SU-DHL-6 (cell line): Measurements from ENCODE around the gene IL6ST.

Experiments used
- EZH2phosphoT487 ChIP-seq: fragments of 200-600 bp; sonication (generic), shearing (Covaris generic); conservative IDR thresholded peaks from 2 replicates; pipeline ENCODE4 v1.6.1; 2018; ENCODE audit warnings: mild to moderate bottlenecking, antibody characterized with exemption, low read length, moderate library complexity, mixed read lengths
- TF ChIP-seq, protein P1 (sequence below): fragments of 200-600 bp; sonication (generic); IDR thresholded peaks from one replicate; pipeline ENCODE4 v1.5.1; 2017; ENCODE audit warnings: antibody characterized with exemption, mild to moderate bottlenecking, low read length, moderate library complexity; ENCODE audit not compliant: insufficient read depth, poor library complexity, severe bottlenecking

- TF ChIP-seq, protein P1, sequence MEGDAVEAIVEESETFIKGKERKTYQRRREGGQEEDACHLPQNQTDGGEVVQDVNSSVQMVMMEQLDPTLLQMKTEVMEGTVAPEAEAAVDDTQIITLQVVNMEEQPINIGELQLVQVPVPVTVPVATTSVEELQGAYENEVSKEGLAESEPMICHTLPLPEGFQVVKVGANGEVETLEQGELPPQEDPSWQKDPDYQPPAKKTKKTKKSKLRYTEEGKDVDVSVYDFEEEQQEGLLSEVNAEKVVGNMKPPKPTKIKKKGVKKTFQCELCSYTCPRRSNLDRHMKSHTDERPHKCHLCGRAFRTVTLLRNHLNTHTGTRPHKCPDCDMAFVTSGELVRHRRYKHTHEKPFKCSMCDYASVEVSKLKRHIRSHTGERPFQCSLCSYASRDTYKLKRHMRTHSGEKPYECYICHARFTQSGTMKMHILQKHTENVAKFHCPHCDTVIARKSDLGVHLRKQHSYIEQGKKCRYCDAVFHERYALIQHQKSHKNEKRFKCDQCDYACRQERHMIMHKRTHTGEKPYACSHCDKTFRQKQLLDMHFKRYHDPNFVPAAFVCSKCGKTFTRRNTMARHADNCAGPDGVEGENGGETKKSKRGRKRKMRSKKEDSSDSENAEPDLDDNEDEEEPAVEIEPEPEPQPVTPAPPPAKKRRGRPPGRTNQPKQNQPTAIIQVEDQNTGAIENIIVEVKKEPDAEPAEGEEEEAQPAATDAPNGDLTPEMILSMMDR: peak; percentile 88
- TF ChIP-seq EZH2phosphoT487: no peak
Observed at GRCh38 chr5:55936100-55936693, 58.6 kb downstream of the IL6ST start.
